Adrenal gland (tissue), 12 donors: Measurements from ENCODE around the gene CHD2. TPM values are rescaled to one million over a fixed set of nuclear protein-coding genes. Genes with fewer than 3 reads are reported as not detected.

Experiments
- DNase-seq, 7 donors: peaks; one replicate each; pipeline ENCODE4 v3.0.0-alpha.2; 2019 to 2020
- H3K27ac ChIP-seq, 5 donors: fragments of 200-600 bp; sonication (generic) in 4 of 5; 1 replicate in 3 of 5; 2 replicates in 2 of 5; pipeline versions ENCODE4 v1.5.1 to v1.8.0; 2016 to 2020; ENCODE audit warnings: mild to moderate bottlenecking in 1 of 5
- H3K27me3 ChIP-seq: fragments of 200-600 bp; 2 replicates; pipeline ENCODE4 v1.8.0; 2021
- H3K36me3 ChIP-seq, 2 donors: fragments of 200-600 bp; replicated peaks in 1 of 2; 1 replicate in 1 of 2; 2 replicates in 1 of 2; pipeline versions ENCODE4 v1.5.1 to v1.8.0; 2018 to 2022
- H3K4me1 ChIP-seq, 2 donors: fragments of 200-600 bp; replicated peaks in 1 of 2; 1 replicate in 1 of 2; 2 replicates in 1 of 2; pipeline versions ENCODE4 v1.5.1 to v1.8.0; 2018 to 2021
- H3K4me3 ChIP-seq, 4 donors: fragments of 200-600 bp; sonication (generic) in 3 of 4; one replicate each; pipeline ENCODE4 v1.5.1; 2016 to 2018
- H3K9me3 ChIP-seq, 3 donors: fragments of 200-600 bp; sonication (generic) in 1 of 3; replicated peaks in 1 of 3; 1 replicate in 2 of 3; 2 replicates in 1 of 3; pipeline versions ENCODE4 v1.5.1 to v1.8.0; 2016 to 2021
- CTCF ChIP-seq, 6 experiments: fragments of 450-650 bp in 4 of 6; fragments of 200-600 bp in 2 of 6; sonication (generic) in 1 of 6; IDR thresholded peaks; 1 replicate in 5 of 6; 2 replicates in 1 of 6; pipeline versions ENCODE4 v1.5.1 to v1.8.0; 2016 to 2021; ENCODE audit warnings: antibody characterized with exemption in 6 of 6, mild to moderate bottlenecking in 2 of 6, moderate library complexity in 1 of 6
- POLR2A ChIP-seq, 2 donors: fragments of 450-650 bp; IDR thresholded peaks; one replicate each; pipeline ENCODE4 v1.6.1; 2017; ENCODE audit warnings: antibody characterized with exemption in 2 of 2, mild to moderate bottlenecking in 2 of 2, moderate library complexity in 1 of 2
- WGBS, 4 donors: extraction: QIAGEN DNeasy Blood & Tissue Kit in 2 of 4; methylation state at CpG; one replicate each; pipeline versions ENCODE4 v1.1.5 to v1.1.7; 2013 to 2017; 5-methylcytosine and 5-hydroxymethylcytosine counted together
- intact Hi-C, 2 donors: fragments of 100-400 bp; cut with DNase I; formaldehyde crosslinking; loops; one replicate each; pipeline versions ENCODE4 v1.14.1 to v1.15.0; 2022 to 2023
- polyA plus RNA-seq, 3 donors: library from polyadenylated mRNA; stranded (reverse); fragments of 200-250 nt in 2 of 3; fragments of 350-450 nt in 1 of 3; fragmentation: Illumina TruSeq in 1 of 3; extraction: RNeasy Lipid Tissue Mini Kit (QIAGEN cat#74804) in 1 of 3; gene quantifications; one replicate each; pipeline ENCODE4 v1.2.3, GENCODE V29; 2013 to 2014
- total RNA-seq, 9 donors: library from RNA; depleted of rRNA in 4 of 9; stranded (reverse); fragments of >200 nt in 4 of 9; fragments of 120-200 nt in 1 of 9; fragmentation: NEBNext Ultra II Directional in 1 of 9; extraction: Animal tissue kit (Norgen Biotek cat#: 25700) in 1 of 9; gene quantifications; one replicate each; pipeline versions ENCODE4 v1.1.0 to v1.2.4, GENCODE V29; 2013 to 2023
- donor health status: healthy with polysubstance abuse.
- donor health status: Bipolar disorder and iron deficiency.
- donor health status: DM: yes; HTN: yes; CAD: no.
- donor health status: DM: no; HTN: no; CAD: no.
- donor health status: DM: no; HTN: no; CAD: no.
- donor health status: DM: yes; HTN: yes; CAD: no.

The CHD2 gene
- total and polyA plus RNA-seq, 12 donors: 40.1 to 115 (median 70.9) TPM

- WGBS, 4 donors: 70 to 81% (median 76%) methylated on average over 8 of the region's 8 CpGs
- no peak for TF ChIP-seq POLR2A (IDR thresholded peaks at IDR 0.05)
- no peak for TF ChIP-seq CTCF (IDR thresholded peaks at IDR 0.05)
- Histone ChIP-seq H3K4me3 (no peak overlapping the region), H3K27me3 (no peaks in the 10 kb centered on the region), H3K4me1 (no peaks in the 10 kb centered on the region), H3K9me3 (no peaks in the 10 kb centered on the region), H3K27ac (no peak overlapping the region), H3K36me3 (no peaks in the 10 kb centered on the region)
- no peak for DNase-seq
- intact Hi-C loops: no loop called here
These were observed 149.1 kb downstream of the CHD2 start for GRCh38 chr15:93049233-93049632.

GRCh38 chr15:93049914-93050578, 149.9 kb downstream of the CHD2 start:
- no peak overlapping the region for H3K4me3 ChIP-seq
- intact Hi-C loops: no loop called here
- no peaks in the 10 kb centered on the region for H3K36me3 ChIP-seq
- no peaks in the 10 kb centered on the region for H3K9me3 ChIP-seq
- TF ChIP-seq POLR2A (IDR thresholded peaks at IDR 0.05): no peak
- H3K4me1 ChIP-seq: no peaks in the 10 kb centered on the region
- no peak overlapping the region for H3K27ac ChIP-seq
- no peaks in the 10 kb centered on the region for H3K27me3 ChIP-seq
- WGBS, 4 donors: 71 to 76% (median 74%) methylated on average over 11 to 15 of the region's 15 CpGs
- DNase-seq: no peak

- Histone ChIP-seq H3K4me1 (no peaks in the 10 kb centered on the region), H3K27ac (no peak overlapping the region), H3K36me3 (no peaks in the 10 kb centered on the region), H3K9me3 (no peaks in the 10 kb centered on the region), H3K4me3 (no peak overlapping the region), H3K27me3 (no peaks in the 10 kb centered on the region)
- intact Hi-C loops: no loop called here
- no peak for DNase-seq
- TF ChIP-seq POLR2A (IDR thresholded peaks at IDR 0.05) (no peak), CTCF (IDR thresholded peaks at IDR 0.05) (no peak)
- WGBS, 4 donors: 89 to 98% (median 92%) methylated on average over 7 to 13 of the region's 13 CpGs
These were observed 150.5 kb downstream of the CHD2 start for GRCh38 chr15:93050648-93051047.

- no peak overlapping the region for H3K27ac ChIP-seq
- 77 to 88% (median 86%) methylated on average over 9 to 32 of the region's 32 CpGs for WGBS, 4 donors
- DNase-seq: no peak
- no peaks in the 10 kb centered on the region for H3K4me1 ChIP-seq
- no peak overlapping the region for H3K4me3 ChIP-seq
- intact Hi-C loops: no loop called here
- TF ChIP-seq CTCF (IDR thresholded peaks at IDR 0.05) (no peak), POLR2A (IDR thresholded peaks at IDR 0.05) (no peak)
- no peaks in the 10 kb centered on the region for H3K36me3 ChIP-seq
- no peaks in the 10 kb centered on the region for H3K27me3 ChIP-seq
- H3K9me3 ChIP-seq: no peaks in the 10 kb centered on the region
These were observed 151.3 kb downstream of the CHD2 start for GRCh38 chr15:93051236-93052089.
